HUES6 (cell line): ENCODE data around the gene MAPKAP1.

Experiments used
- H3K27ac ChIP-seq: 2 replicates; pipeline ENCODE4 v1.7.0; 2013; ENCODE audit warnings: low read depth, mild to moderate bottlenecking, low read length, inconsistent platforms
- H3K27me3 ChIP-seq: 2 replicates; pipeline ENCODE4 v1.6.1; 2013; ENCODE audit warnings: low read length; ENCODE audit not compliant: control insufficient read depth, insufficient read depth
- H3K36me3 ChIP-seq: 2 replicates; pipeline ENCODE4 v1.6.1; 2013; ENCODE audit warnings: low read length; ENCODE audit not compliant: control insufficient read depth, insufficient read depth
- H3K4me1 ChIP-seq: 2 replicates; pipeline ENCODE4 v1.6.1; 2013; ENCODE audit warnings: low read length; ENCODE audit not compliant: control insufficient read depth, insufficient read depth
- H3K4me3 ChIP-seq: 2 replicates; pipeline ENCODE4 v1.5.1; 2013; ENCODE audit warnings: low read depth, low read length
- H3K9ac ChIP-seq: one replicate; pipeline ENCODE4 v1.6.1; 2013; ENCODE audit warnings: mild to moderate bottlenecking, low read length
- H3K9me3 ChIP-seq: 2 replicates; pipeline ENCODE4 v1.6.1; 2013; ENCODE audit warnings: low read depth, low read length; ENCODE audit not compliant: control insufficient read depth, insufficient read depth

Gene MAPKAP1

GRCh38 chr9:125603478-125604021 lies 103.5 kb downstream of the MAPKAP1 start:
- no peaks in the 10 kb centered on the region for H3K9me3 ChIP-seq
- H3K4me3 ChIP-seq = no peak overlapping the region
- no peaks in the 10 kb centered on the region for H3K27me3 ChIP-seq
- no peaks in the 10 kb centered on the region for H3K36me3 ChIP-seq
- no peak overlapping the region for H3K9ac ChIP-seq
- H3K4me1 ChIP-seq = peaks cover 30% of the 10 kb centered on the region
- no peak overlapping the region for H3K27ac ChIP-seq

GRCh38 chr9:125601961-125602360 lies 105.0 kb downstream of the MAPKAP1 start:
- H3K9me3 ChIP-seq = no peaks in the 10 kb centered on the region
- H3K9ac ChIP-seq = no peak overlapping the region
- no peak overlapping the region for H3K27ac ChIP-seq
- H3K4me1 ChIP-seq = peaks cover 25% of the 10 kb centered on the region
- H3K27me3 ChIP-seq = no peaks in the 10 kb centered on the region
- H3K36me3 ChIP-seq = no peaks in the 10 kb centered on the region
- no peak overlapping the region for H3K4me3 ChIP-seq

GRCh38 chr9:125600194-125600593 lies 106.8 kb downstream of the MAPKAP1 start:
- Histone ChIP-seq H3K4me1 (peaks cover 12% of the 10 kb centered on the region), H3K9me3 (no peaks in the 10 kb centered on the region), H3K9ac (no peak overlapping the region), H3K4me3 (no peak overlapping the region), H3K27ac (no peak overlapping the region), H3K36me3 (no peaks in the 10 kb centered on the region), H3K27me3 (no peaks in the 10 kb centered on the region)

GRCh38 chr9:125594223-125594610 lies 112.8 kb downstream of the MAPKAP1 start:
- Histone ChIP-seq H3K4me3 (no peak overlapping the region), H3K9ac (no peak overlapping the region), H3K9me3 (no peaks in the 10 kb centered on the region), H3K27ac (no peak overlapping the region), H3K4me1 (0 out of 2 replicates have a peak, but pooled peaks cover 6% of the 10 kb centered on the region), H3K27me3 (no peaks in the 10 kb centered on the region), H3K36me3 (no peaks in the 10 kb centered on the region)

- Histone ChIP-seq H3K9ac (no peak overlapping the region), H3K27ac (no peak overlapping the region), H3K9me3 (no peaks in the 10 kb centered on the region), H3K27me3 (no peaks in the 10 kb centered on the region), H3K4me3 (no peak overlapping the region), H3K4me1 (0 out of 2 replicates have a peak, but pooled peaks cover 6% of the 10 kb centered on the region), H3K36me3 (no peaks in the 10 kb centered on the region)
Observed at GRCh38 chr9:125593581-125594222, 113.3 kb downstream of the MAPKAP1 start.

DNA sequence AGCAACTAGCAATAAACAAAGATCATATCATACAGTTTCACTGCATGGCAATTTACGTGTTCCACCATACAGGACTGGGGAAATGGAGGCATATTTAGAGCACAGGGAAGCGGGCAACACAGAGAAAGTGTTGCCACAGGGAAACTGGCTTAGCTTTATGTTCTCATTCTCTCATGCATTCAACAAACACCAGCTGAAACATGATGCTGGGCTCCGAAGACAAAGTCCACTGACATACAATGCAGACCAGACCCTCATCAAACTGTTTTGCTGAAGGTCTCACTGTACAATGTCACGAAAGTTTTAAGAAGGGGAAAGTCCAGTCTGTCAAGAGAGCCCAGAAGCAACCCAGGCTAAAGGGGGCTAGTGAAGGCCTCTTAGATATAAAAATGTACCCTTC lies 115.1 kb downstream of the MAPKAP1 start:
- Histone ChIP-seq H3K27ac (no peak overlapping the region), H3K4me3 (no peak overlapping the region), H3K27me3 (no peaks in the 10 kb centered on the region), H3K36me3 (no peaks in the 10 kb centered on the region), H3K9me3 (no peaks in the 10 kb centered on the region), H3K4me1 (0 out of 2 replicates have a peak, but pooled peaks cover 6% of the 10 kb centered on the region), H3K9ac (no peak overlapping the region)

GRCh38 chr9:125591245-125591644 lies 115.8 kb downstream of the MAPKAP1 start:
- H3K36me3 ChIP-seq = no peaks in the 10 kb centered on the region
- no peaks in the 10 kb centered on the region for H3K27me3 ChIP-seq
- peaks cover 10% of the 10 kb centered on the region; the same call in 1 of the 2 replicates for H3K4me1 ChIP-seq
- no peak overlapping the region for H3K9ac ChIP-seq
- no peaks in the 10 kb centered on the region for H3K9me3 ChIP-seq
- H3K27ac ChIP-seq = no peak overlapping the region
- no peak overlapping the region for H3K4me3 ChIP-seq

DNA sequence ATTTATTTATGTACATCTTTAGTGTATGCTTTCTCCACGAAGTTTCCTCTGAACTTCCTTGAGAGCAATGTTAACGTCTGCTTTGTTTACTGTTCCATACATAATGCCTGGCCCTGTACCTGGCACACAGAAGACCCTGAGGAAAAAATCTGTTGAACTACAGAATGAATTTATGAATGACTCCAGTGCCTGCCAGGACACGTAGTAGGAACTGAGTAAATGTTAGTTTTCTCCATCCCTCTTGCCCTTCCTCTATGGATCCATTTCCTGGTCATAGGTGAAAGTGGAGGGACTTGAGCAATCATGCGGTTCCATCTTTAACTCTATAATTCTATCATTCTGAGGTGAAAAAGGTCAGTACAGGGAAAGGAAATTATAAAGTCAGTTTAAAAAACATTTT lies 117.7 kb downstream of the MAPKAP1 start:
- peaks cover 4% of the 10 kb centered on the region; the same call in 1 of the 2 replicates for H3K4me1 ChIP-seq
- H3K27ac ChIP-seq = no peak overlapping the region
- H3K27me3 ChIP-seq = no peaks in the 10 kb centered on the region
- peaks cover 4% of the 10 kb centered on the region; the same call in 1 of the 2 replicates for H3K36me3 ChIP-seq
- H3K4me3 ChIP-seq = no peak overlapping the region
- no peak overlapping the region for H3K9ac ChIP-seq
- H3K9me3 ChIP-seq = no peaks in the 10 kb centered on the region

DNA sequence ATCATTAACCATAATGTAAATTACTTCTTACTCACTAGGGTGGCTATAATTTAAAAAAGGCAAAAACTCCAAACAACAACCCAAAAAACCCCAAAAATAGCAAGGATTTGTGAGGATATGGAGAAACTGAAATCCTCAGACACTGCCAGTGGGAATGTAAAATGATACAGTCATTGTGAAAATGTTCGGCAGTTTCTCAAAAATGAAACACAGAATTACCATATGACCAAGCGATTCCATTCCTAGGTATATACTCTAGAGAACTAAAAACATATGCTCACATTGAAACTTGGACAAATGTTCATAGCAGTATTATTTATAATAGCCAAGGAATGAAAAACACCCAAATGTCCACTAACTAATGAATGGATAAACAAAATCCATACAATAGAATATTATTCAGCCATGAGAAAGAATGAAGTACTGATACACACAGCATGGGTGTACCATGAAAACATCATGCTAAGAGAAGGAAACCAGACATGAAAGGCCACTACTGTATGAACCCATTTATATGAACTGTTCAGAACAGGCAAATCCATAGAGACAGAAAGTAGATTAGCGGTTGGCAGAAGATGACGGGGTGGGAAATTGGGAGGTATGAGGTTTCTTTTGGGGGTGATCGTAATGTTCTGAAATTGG lies 119.1 kb downstream of the MAPKAP1 start:
- Histone ChIP-seq H3K27ac (no peak overlapping the region), H3K9me3 (no peaks in the 10 kb centered on the region), H3K36me3 (peaks cover 4% of the 10 kb centered on the region; the same call in 1 of the 2 replicates), H3K4me3 (no peak overlapping the region), H3K4me1 (peaks cover 4% of the 10 kb centered on the region; the same call in 1 of the 2 replicates), H3K9ac (no peak overlapping the region), H3K27me3 (no peaks in the 10 kb centered on the region)

GRCh38 chr9:125586172-125586511 lies 120.9 kb downstream of the MAPKAP1 start:
- no peak overlapping the region for H3K27ac ChIP-seq
- H3K4me1 ChIP-seq = peaks cover 4% of the 10 kb centered on the region; the same call in 1 of the 2 replicates
- no peaks in the 10 kb centered on the region for H3K27me3 ChIP-seq
- no peaks in the 10 kb centered on the region for H3K9me3 ChIP-seq
- peaks cover 9% of the 10 kb centered on the region; the same call in 1 of the 2 replicates for H3K36me3 ChIP-seq
- H3K4me3 ChIP-seq = no peak overlapping the region
- H3K9ac ChIP-seq = no peak overlapping the region

GRCh38 chr9:125585503-125586171 lies 121.4 kb downstream of the MAPKAP1 start:
- Histone ChIP-seq H3K27me3 (no peaks in the 10 kb centered on the region), H3K9ac (no peak overlapping the region), H3K4me1 (peaks cover 4% of the 10 kb centered on the region; the same call in 1 of the 2 replicates), H3K9me3 (0 out of 2 replicates have a peak, but pooled peaks cover 3% of the 10 kb centered on the region), H3K27ac (no peak overlapping the region), H3K4me3 (no peak overlapping the region), H3K36me3 (peaks cover 14% of the 10 kb centered on the region)
